Measurements from ENCODE around the gene UIMC1. TPM values are rescaled to one million over a fixed set of nuclear protein-coding genes. Genes with fewer than 3 reads are reported as not detected.
"Not testable (repeated sequence)": the region's sequence is repeated elsewhere in the genome, so short reads cannot be mapped to it uniquely, and the experiment has no call there.

The UIMC1 gene
- total RNA-seq, 1 donor from 2014 or later, result 65.2 TPM

DNA sequence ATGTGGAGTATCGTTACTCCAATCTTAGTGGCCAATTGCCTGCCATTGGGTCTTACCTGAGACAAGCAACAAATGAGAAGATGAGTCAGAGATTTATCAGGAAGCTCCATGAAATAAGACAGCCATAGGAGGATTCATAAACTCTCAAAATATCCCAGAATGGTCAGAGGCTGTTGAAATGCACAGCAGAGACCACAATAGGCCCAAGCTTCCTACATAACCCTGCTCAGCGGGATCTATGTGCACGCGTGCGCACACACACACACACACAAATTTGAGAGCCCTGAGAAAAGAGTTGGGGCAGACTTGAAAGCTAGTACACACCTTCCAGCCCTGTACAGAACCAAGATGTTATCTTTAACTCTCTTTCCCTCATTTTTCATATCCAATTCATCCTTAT, 9.8 kb downstream of the UIMC1 start:
- intact Hi-C loops (cut with micrococcal nuclease), result no loop called here
- Mint-ChIP-seq H3K36me3 (ENCODE audit: low read depth) (peaks cover 36% of the 10 kb centered on the region), H3K4me1 (peaks cover 29% of the 10 kb centered on the region)

DNA sequence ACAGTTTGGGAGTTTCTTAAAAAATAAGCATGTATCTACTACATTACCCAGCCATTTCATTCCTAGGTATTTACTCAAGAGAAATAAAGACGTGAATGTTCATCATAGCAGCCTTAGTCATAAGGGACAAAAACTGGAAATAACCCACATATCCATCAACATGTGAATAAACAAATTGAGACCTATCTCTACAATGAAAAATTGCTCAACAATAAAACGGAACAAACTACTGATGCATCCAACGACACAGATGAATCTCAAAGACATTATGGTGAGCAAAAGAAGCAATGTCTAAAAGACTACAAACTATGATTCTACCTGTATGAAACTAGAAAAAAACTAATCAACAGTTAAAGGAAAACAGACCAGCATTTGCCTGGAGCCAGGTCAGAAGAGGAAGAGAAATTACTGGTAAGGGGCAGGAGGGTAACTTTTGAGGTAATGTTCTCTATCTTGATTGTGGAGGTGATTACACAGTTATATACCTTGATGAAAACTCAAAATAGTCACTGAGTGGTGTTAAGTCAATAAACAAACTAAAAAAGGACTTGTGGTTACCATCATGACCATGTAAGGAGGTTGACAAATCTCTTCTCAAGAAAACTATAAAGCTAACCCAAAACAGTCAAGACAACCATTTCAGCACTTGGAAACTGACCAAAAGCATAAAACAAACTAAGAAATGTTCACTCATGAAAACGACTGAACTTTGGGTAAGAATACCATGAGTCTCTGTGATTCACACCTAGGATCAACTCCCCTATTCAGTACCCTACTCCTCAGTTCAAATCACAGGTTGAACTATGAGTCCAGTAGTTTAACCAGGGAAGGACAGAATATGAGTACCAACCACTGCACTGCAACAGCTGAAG, 10.4 kb downstream of the UIMC1 start:
- Mint-ChIP-seq H3K27me3 (no peaks in the 10 kb centered on the region), H3K27ac (peak overlapping the region; percentile 87), H3K4me3 (no peak overlapping the region), H3K4me1 (peaks cover 29% of the 10 kb centered on the region), H3K9me3 (no peaks in the 10 kb centered on the region), H3K36me3 (ENCODE audit: low read depth) (peaks cover 35% of the 10 kb centered on the region)
- intact Hi-C loops (cut with micrococcal nuclease), result no loop called here
- no peak for DNase-seq

More for the DNA sequence above, 9.8 kb downstream of the UIMC1 start:
- Mint-ChIP-seq H3K27ac (peak overlapping the region; percentile 87), H3K4me3 (no peak overlapping the region), H3K9me3 (no peaks in the 10 kb centered on the region), H3K27me3 (no peaks in the 10 kb centered on the region)
- DNase-seq, result no peak

DNA sequence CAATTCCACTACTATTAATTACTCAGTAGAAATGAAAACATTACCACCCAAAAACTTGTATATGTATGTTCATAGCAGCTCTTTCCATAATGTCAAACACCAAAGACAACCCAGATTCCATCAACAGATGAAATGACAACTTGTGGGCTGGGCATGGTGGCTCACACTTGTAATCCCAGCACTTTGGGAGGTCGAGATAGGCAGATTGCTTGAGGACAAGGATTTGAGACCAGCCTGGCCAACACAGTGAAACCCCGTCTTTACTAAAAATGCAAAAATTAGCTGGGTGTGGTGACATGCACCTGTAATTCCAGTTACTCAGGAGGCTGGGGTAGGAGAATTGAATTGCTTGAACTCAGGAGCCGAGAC, 11.5 kb downstream of the UIMC1 start:
- intact Hi-C loops (cut with micrococcal nuclease), result no loop called here
- Mint-ChIP-seq H3K4me3 (no peak overlapping the region), H3K4me1 (peaks cover 29% of the 10 kb centered on the region), H3K27ac (peak overlapping the region; percentile 41), H3K27me3 (no peaks in the 10 kb centered on the region), H3K9me3 (no peaks in the 10 kb centered on the region), H3K36me3 (ENCODE audit: low read depth) (peaks cover 29% of the 10 kb centered on the region)
- DNase-seq, result no peak

- Mint-ChIP-seq H3K4me1 (peaks cover 31% of the 10 kb centered on the region), H3K9me3 (no peaks in the 10 kb centered on the region), H3K36me3 (ENCODE audit: low read depth) (peaks cover 28% of the 10 kb centered on the region), H3K27me3 (no peaks in the 10 kb centered on the region), H3K4me3 (no peak overlapping the region), H3K27ac (peak overlapping the region; percentile 41)
- DNase-seq, result no peak
- intact Hi-C loops (cut with micrococcal nuclease), result no loop called here
Measured at GRCh38 chr5:176994460-176995121, 12.0 kb downstream of the UIMC1 start.

DNA sequence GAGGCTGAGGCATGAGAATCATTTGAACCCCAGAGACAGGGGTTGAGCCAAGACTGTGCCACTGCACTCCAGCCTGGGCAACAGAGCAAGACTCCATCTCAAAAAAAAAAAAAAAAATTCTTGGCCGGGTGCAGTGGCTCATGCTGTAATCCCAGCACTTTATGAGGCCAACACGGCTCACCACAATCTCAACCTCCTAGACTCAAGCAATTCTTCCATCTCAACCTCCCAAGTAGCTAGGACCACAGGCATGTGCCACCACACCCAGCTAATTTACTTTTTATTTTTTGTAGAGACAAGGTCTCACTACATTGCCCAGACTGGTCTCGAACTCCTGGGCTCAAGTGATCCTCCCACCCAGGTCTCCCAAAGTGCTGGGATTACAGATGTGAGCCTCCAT, 13.5 kb downstream of the UIMC1 start:
- H3K4me3 Mint-ChIP-seq; DNase-seq; H3K9me3 Mint-ChIP-seq; H3K27me3 Mint-ChIP-seq; H3K27ac Mint-ChIP-seq; intact Hi-C loops (cut with micrococcal nuclease): not testable (repeated sequence)
- peaks cover 33% of the 10 kb centered on the region for H3K4me1 Mint-ChIP-seq
- peaks cover 28% of the 10 kb centered on the region for H3K36me3 Mint-ChIP-seq (ENCODE audit: low read depth)

DNA sequence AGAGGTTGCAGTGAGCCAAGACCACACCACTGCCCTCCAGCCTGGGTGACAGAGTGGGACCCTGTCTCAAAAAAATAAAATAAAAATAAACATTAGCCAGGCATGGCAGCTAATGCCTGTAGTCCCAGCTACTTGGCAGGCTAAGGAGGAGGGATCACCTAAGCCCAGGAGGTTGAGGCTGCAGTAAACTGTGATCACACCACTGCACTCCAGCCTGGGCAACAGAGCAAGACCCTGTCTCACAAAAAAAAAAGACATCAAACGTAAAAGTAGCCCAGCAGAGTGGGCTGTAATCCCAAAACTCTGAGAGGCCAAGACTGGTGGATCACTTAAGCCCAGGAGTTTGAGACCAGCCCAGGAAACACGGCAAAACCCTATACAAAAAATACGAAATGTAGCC, 19.0 kb downstream of the UIMC1 start:
- intact Hi-C loops (cut with micrococcal nuclease), result no loop called here
- Mint-ChIP-seq H3K36me3 (ENCODE audit: low read depth) (peaks cover 15% of the 10 kb centered on the region), H3K4me1 (peaks cover 17% of the 10 kb centered on the region), H3K27me3 (no peaks in the 10 kb centered on the region), H3K9me3 (no peaks in the 10 kb centered on the region), H3K4me3 (no peak overlapping the region), H3K27ac (no peak overlapping the region)
- DNase-seq, result no peak

DNA sequence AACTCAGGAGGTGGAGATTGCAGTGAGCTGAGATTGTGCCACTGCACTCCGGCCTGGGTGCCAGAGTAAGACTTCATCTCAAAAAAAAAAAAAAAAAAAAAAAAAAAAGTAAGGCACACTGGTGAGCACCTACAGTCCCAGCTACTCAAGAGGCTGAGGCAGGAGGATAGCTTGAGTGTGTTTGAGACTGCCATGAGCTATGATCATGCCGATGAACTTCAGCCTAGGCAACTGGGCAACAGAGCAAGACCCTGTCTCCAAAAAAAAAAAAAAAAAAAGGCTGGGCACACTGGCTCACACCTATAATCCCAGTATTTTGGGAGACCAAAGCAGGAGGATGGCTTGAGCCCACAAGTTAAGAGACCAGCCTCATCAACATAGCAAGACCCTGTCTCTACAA, 20.3 kb downstream of the UIMC1 start:
- intact Hi-C loops (cut with micrococcal nuclease), result no loop called here
- H3K27ac Mint-ChIP-seq, result no peak overlapping the region
- no peak for DNase-seq
- no peaks in the 10 kb centered on the region for H3K27me3 Mint-ChIP-seq
- H3K36me3 Mint-ChIP-seq (ENCODE audit: low read depth), result peaks cover 19% of the 10 kb centered on the region
- H3K4me1 Mint-ChIP-seq, result peaks cover 17% of the 10 kb centered on the region
- no peaks in the 10 kb centered on the region for H3K9me3 Mint-ChIP-seq
- no peak overlapping the region for H3K4me3 Mint-ChIP-seq

DNA sequence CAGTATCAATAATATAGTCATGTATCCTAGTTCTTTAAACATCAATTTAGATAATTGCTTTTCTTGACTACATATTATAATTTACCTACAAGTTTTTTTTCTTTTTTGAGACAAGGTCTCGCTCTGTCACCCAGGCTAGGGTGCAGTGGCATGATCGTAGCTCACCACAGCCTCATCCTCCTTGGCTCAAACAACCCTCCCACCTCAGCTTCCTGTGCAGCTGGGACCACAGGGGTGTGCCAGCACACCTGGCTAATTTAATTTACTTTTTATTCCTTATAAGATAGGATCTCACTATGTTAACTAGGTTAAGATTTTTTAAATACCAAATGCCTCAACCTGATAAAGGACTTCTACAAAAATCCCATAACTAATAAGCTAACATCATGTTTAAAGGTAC, 21.1 kb downstream of the UIMC1 start:
- intact Hi-C loops (cut with micrococcal nuclease), result no loop called here
- no peaks in the 10 kb centered on the region for H3K27me3 Mint-ChIP-seq
- H3K9me3 Mint-ChIP-seq, result no peaks in the 10 kb centered on the region
- H3K4me1 Mint-ChIP-seq, result peaks cover 17% of the 10 kb centered on the region
- no peak overlapping the region for H3K27ac Mint-ChIP-seq
- peaks cover 20% of the 10 kb centered on the region for H3K36me3 Mint-ChIP-seq (ENCODE audit: low read depth)
- no peak overlapping the region for H3K4me3 Mint-ChIP-seq
- peak; percentile 76 for DNase-seq

DNA sequence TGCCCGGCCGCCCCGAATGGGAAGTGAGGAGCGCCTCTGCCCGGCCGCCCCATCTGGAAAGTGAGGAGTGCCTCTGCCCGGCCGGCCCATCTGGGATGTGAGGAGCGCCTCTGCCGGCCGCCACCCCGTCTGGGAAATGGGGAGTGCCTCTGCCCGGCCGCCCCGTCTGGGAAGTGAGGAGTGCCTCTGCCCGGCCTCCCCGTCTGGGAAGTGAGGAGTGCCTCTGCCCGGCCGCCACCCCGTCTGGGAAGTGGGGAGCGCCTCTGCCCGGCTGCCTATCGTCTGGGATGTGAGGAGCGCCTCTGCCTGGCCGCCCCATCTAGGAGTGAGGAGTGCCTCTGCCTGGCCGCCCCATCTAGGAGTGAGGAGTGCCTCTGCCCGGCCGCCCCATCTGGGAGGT, 22.4 kb downstream of the UIMC1 start:
- H3K4me3 Mint-ChIP-seq; H3K27ac Mint-ChIP-seq; intact Hi-C loops (cut with micrococcal nuclease); DNase-seq; H3K9me3 Mint-ChIP-seq; H3K27me3 Mint-ChIP-seq: not testable (repeated sequence)
- Mint-ChIP-seq H3K36me3 (ENCODE audit: low read depth) (peaks cover 31% of the 10 kb centered on the region), H3K4me1 (peaks cover 15% of the 10 kb centered on the region)

DNA sequence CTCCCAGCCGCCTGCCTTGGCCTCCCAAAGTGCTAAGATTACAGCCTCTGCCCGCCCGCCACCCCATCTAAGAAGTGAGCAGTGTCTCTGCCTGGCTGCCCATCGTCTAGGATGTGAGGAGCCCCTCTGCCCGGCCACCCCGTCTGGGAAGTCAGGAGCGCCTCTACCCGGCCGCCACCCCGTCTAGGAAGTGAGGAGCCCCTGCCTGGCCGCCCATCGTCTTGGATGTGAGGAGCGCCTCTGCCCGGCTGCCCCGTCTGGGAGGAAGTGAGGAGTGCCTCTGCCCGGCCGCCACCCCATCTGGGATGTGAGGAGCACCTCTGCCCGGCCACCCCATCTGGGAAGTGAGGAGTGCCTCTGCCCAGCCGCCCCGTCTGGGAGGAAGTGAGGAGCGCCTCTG, 23.0 kb downstream of the UIMC1 start:
- H3K27ac Mint-ChIP-seq; DNase-seq; intact Hi-C loops (cut with micrococcal nuclease); H3K27me3 Mint-ChIP-seq; H3K9me3 Mint-ChIP-seq; H3K4me3 Mint-ChIP-seq: not testable (repeated sequence)
- Mint-ChIP-seq H3K36me3 (ENCODE audit: low read depth) (peaks cover 35% of the 10 kb centered on the region), H3K4me1 (peaks cover 15% of the 10 kb centered on the region)

DNA sequence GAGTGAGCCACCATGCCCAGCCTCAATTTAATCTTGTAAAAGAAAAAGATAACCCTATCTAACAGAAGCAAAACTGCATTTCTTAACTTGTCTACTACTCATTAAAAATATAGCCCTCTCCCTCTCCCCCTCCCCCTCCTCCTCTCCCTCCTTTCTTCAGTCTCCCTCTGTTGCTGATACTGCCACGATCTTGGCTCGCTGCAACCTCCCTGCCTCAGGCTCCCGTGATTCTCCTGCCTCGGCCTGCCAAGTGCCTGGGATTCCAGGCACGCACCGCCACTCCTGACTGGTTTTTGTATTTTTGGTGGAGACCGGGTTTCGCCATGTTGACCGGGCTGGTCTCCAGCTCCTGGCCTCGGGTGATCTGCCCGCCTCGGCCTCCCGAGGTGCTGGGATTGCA, 23.5 kb downstream of the UIMC1 start:
- H3K4me3 Mint-ChIP-seq; H3K27me3 Mint-ChIP-seq; H3K27ac Mint-ChIP-seq; intact Hi-C loops (cut with micrococcal nuclease); H3K9me3 Mint-ChIP-seq; DNase-seq: not testable (repeated sequence)
- peaks cover 33% of the 10 kb centered on the region for H3K36me3 Mint-ChIP-seq (ENCODE audit: low read depth)
- H3K4me1 Mint-ChIP-seq, result peaks cover 13% of the 10 kb centered on the region

DNA sequence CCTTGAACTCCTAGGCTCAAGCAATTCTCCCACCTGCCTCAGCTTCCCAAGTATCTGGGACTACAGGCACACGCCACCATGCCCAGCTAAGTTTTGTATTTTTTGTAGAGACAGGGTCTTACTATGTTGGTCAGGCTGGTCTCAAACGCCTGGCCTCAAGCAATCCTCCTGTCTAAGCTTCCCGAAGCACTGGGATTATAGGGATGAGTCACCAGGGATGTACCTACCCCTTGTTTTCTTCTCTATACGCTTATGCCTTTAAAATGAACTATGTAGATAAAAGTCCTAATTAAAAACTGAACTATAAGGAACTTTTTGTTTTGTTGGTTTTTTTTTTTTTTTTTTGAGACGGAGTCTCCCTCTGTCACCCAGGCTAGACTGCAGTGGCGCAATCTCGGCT, 25.8 kb downstream of the UIMC1 start:
- intact Hi-C loops (cut with micrococcal nuclease), result no loop called here
- H3K4me3 Mint-ChIP-seq, result no peak overlapping the region
- no peaks in the 10 kb centered on the region for H3K27me3 Mint-ChIP-seq
- peaks cover 8% of the 10 kb centered on the region for H3K4me1 Mint-ChIP-seq
- H3K9me3 Mint-ChIP-seq, result no peaks in the 10 kb centered on the region
- H3K36me3 Mint-ChIP-seq (ENCODE audit: low read depth), result peaks cover 31% of the 10 kb centered on the region
- no peak overlapping the region for H3K27ac Mint-ChIP-seq
- no peak for DNase-seq

GRCh38 chr5:176979669-176980068, 26.9 kb downstream of the UIMC1 start:
- no peak overlapping the region for H3K4me3 Mint-ChIP-seq
- no peak for DNase-seq
- intact Hi-C loops (cut with micrococcal nuclease), result no loop called here
- no peaks in the 10 kb centered on the region for H3K27me3 Mint-ChIP-seq
- no peaks in the 10 kb centered on the region for H3K9me3 Mint-ChIP-seq
- H3K4me1 Mint-ChIP-seq, result peaks cover 4% of the 10 kb centered on the region
- H3K36me3 Mint-ChIP-seq (ENCODE audit: low read depth), result peaks cover 38% of the 10 kb centered on the region
- H3K27ac Mint-ChIP-seq, result no peak overlapping the region

GRCh38 chr5:176965633-176966032, 40.9 kb downstream of the UIMC1 start:
- no peak overlapping the region for H3K4me3 Mint-ChIP-seq
- intact Hi-C loops (cut with micrococcal nuclease), result no loop called here
- no peak overlapping the region for H3K27ac Mint-ChIP-seq
- H3K4me1 Mint-ChIP-seq, result peaks cover under 1% of the 10 kb centered on the region
- H3K9me3 Mint-ChIP-seq, result no peaks in the 10 kb centered on the region
- H3K27me3 Mint-ChIP-seq, result no peaks in the 10 kb centered on the region
- H3K36me3 Mint-ChIP-seq (ENCODE audit: low read depth), result peaks cover 42% of the 10 kb centered on the region
- DNase-seq, result no peak

All from activated CD4-positive, alpha-beta T cell treated with anti-CD3 and anti-CD28 coated beads, Interleukin-2, amount 10 ng/mL, durations not matched to agents 24 days and 14 days (primary cell).